ENCODE measurements around the gene SPESP1.

SPESP1 gene

DNA sequence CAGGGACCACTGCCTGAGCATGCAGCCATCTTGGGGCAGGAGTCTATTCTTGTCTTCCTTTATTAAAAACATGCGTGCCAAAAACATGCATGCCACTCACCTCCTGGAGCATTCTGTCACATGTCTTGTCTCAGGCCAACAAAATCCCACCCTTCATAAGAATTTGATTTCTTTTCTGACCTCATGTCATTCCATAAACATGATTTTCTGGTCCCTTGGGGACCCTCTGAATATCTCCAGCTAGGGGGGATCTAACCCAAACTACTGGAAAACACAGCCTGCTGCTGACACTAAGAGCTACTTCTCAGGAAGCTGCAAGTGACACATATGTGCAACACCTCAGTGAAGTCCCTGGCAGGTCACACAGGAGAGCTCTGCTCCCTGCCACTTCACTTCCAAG is 57.4 kb downstream of the SPESP1 start:
- no peak for DNase-seq (ENCODE audit: low read depth in 1 of 2, low spot score in 1 of 2)
- in situ Hi-C loops (cut with HindIII; ENCODE audit: low pct_unique_long_range_greater_than_20kb, low sequenced_read_pairs) = no loop called here
- TF ChIP-seq JUND (IDR thresholded peaks at IDR 0.05; ENCODE audit: low read depth) = no peak

DNA sequence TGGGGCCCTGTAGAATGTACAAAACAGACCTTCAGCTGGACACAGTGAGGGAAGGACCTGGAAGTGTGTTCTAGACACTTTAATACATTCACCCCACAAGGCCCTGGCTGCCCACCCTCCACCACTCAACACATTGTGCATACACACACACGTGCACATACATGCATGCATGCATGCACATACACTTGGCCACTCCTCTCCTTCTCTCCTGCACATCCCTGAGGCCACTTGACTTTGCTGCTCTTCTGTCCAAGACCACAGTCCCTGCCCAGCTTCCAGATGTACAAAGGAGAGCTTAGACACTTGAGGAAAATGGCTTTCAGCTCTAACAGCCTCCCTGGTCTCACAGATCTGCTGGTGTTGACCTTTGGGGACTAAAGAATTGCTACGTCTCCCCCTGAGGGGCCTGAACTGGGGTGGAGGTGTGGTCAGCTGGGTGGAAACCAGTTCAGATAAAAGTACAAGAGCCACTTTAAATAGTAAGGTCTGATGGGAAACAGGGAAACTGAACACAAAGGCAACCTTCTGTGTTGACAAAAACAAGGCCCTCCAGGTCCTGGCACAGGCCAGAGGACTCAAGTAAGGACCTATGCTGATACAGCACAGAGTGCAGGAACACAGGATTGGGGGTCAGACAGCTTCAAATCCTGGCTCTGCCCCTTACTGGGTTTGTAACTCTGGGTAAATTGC is 59.4 kb downstream of the SPESP1 start:
- no peak for DNase-seq (ENCODE audit: low read depth in 1 of 2, low spot score in 1 of 2)
- no peak for TF ChIP-seq JUND (IDR thresholded peaks at IDR 0.05; ENCODE audit: low read depth)
- in situ Hi-C loops (cut with HindIII; ENCODE audit: low pct_unique_long_range_greater_than_20kb, low sequenced_read_pairs) = no loop called here

DNA sequence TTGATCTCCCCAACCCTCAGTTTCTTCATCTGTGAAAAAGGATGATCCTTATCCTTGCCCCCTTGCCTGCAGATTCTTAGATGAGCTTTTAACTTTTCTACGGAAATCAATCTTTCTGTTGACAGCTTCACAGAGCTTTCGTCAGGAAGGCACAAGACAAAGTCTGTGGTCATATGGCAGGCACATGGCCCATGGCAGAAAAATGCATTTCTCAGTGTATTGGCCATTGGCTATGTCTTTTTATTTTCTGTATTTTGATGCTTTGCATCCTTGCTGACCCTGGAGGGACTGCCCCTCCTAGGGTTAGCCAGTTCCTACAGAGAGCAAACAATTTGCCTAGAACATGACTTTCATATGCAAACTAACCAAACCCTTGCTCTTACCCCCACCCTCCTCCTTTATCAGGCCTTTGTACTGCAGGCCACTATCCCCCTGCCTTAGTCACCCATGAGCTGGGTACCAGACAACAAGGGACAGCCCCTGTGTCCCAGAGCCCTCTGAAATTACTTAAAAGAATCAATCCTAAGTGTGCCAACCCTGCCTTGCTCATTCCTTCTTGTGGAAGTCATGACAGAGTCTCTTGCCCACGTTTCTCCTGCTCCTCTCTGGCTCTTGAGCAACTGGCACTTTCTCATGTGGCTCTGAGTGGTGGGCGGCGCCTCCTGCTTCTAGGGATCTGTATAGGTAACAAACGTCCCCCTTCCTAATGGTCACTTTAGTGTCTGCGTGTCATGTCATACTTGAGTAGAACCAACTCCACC is 60.1 kb downstream of the SPESP1 start:
- TF ChIP-seq JUND (IDR thresholded peaks at IDR 0.05; ENCODE audit: low read depth) = no peak
- in situ Hi-C loops (cut with HindIII; ENCODE audit: low pct_unique_long_range_greater_than_20kb, low sequenced_read_pairs) = no loop called here
- DNase-seq (ENCODE audit: low read depth in 1 of 2, low spot score in 1 of 2) = no peak

DNA sequence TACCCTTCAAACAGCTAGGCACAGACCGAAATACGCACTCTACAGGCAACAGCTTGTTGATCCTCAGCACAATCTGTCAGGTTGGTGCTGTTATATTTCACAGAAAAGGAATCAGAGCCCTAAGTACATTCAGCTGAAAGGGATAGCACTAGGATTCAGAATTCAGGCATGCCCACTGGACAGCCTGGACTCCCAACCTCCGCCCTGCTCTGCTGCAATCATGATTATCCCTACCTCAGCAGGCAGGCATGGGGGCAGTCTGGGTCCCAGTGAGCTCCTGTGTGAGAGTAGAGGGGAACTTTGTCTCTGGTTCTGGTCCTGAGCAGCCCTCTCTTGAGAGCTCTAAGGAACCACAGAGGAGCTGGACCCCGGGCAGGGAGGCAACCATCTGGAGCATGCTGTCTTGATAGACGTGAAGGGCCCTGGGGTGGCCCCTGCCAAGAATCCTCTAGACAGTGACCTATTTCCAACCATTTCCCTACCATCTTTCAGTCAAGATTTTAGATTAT is 60.7 kb downstream of the SPESP1 start:
- DNase-seq (ENCODE audit: low read depth in 1 of 2, low spot score in 1 of 2) = no peak
- TF ChIP-seq JUND (IDR thresholded peaks at IDR 0.05; ENCODE audit: low read depth) = no peak
- in situ Hi-C loops (cut with HindIII; ENCODE audit: low pct_unique_long_range_greater_than_20kb, low sequenced_read_pairs) = no loop called here

DNA sequence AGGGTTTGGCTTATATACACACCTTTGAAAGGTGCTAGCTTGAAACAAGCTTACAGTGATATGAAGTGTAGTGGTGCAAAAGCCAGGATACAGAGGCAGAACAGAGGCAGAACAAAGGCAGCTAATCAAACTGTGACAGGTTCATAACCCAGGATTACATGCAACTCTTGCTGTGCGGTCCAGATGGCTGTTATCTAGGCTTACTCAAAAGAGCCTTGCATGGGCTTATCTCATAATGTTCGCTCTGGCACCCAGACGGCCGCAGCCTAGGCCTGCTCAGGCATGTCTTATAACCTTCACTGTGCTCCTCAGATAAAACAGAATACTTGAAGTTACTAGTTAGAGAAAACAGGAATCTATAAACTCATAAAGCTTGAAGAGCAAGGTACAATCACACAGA is 61.4 kb downstream of the SPESP1 start:
- TF ChIP-seq JUND (IDR thresholded peaks at IDR 0.05; ENCODE audit: low read depth) = no peak
- no peak for DNase-seq (ENCODE audit: low read depth in 1 of 2, low spot score in 1 of 2)
- in situ Hi-C loops (cut with HindIII; ENCODE audit: low pct_unique_long_range_greater_than_20kb, low sequenced_read_pairs) = no loop called here

DNA sequence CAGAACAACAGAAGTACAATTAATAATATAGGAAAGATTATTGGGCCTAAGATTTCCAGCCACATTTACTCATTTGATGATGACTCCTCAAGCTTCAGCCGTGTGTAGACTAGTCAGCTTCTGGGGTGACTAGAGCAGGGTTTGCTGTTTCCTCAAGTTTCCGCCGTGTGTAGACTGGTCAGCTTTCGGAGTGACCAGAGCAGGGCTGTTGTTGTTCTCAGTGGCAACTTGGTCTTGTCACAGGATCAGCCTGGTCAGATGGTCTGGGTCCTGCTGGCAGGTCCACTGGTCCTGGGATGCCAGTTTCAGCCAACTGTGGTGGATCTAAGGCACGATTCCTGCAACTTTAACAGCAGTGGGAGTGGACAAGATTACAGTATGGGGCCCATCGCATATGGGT is 62.4 kb downstream of the SPESP1 start:
- no peak for TF ChIP-seq JUND (IDR thresholded peaks at IDR 0.05; ENCODE audit: low read depth)
- in situ Hi-C loops (cut with HindIII; ENCODE audit: low pct_unique_long_range_greater_than_20kb, low sequenced_read_pairs) = no loop called here
- no peak for DNase-seq (ENCODE audit: low read depth in 1 of 2, low spot score in 1 of 2)

DNA sequence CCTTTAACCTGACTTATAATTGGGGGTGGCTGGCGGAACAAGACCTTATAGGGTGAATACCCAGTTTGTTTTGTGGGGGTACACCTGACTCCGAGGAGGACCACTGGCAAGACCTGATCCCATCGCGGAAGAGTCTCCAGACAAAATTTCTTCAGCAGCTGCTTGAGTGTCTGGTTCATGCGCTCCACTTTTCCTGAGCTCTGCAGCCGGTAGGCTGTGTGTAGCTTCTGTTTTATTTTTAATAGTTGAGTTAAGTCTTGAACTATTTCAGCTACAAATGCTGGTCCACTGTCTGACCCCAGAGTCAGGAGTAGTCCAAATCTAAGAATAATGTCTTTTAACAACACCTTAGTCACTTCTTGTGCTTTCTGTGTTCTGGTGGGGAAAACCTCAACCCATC is 63.0 kb downstream of the SPESP1 start:
- in situ Hi-C loops (cut with HindIII; ENCODE audit: low pct_unique_long_range_greater_than_20kb, low sequenced_read_pairs) = no loop called here
- TF ChIP-seq JUND (IDR thresholded peaks at IDR 0.05; ENCODE audit: low read depth) = no peak
- no peak for DNase-seq (ENCODE audit: low read depth in 1 of 2, low spot score in 1 of 2)

DNA sequence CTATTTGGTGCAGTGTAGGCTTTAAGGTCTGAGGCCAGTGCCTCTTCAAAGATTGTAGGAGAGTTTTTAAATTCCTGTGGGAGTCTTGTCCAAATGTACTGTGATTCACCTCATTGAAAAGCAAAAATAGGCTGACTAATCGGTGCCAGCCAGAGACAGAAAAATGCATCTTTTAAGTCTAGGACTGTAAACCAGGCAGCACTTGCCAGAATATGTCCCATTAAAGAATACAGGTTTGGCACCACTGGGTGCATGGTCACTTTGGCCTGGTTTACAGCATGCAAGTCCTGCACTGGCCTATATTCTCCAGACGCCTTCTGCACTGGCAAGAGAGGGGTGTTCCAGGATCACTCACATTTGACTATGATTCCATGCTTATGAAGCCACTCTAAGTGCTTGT is 63.8 kb downstream of the SPESP1 start:
- no peak for DNase-seq (ENCODE audit: low read depth in 1 of 2, low spot score in 1 of 2)
- in situ Hi-C loops (cut with HindIII; ENCODE audit: low pct_unique_long_range_greater_than_20kb, low sequenced_read_pairs) = no loop called here
- no peak for TF ChIP-seq JUND (IDR thresholded peaks at IDR 0.05; ENCODE audit: low read depth)

DNA sequence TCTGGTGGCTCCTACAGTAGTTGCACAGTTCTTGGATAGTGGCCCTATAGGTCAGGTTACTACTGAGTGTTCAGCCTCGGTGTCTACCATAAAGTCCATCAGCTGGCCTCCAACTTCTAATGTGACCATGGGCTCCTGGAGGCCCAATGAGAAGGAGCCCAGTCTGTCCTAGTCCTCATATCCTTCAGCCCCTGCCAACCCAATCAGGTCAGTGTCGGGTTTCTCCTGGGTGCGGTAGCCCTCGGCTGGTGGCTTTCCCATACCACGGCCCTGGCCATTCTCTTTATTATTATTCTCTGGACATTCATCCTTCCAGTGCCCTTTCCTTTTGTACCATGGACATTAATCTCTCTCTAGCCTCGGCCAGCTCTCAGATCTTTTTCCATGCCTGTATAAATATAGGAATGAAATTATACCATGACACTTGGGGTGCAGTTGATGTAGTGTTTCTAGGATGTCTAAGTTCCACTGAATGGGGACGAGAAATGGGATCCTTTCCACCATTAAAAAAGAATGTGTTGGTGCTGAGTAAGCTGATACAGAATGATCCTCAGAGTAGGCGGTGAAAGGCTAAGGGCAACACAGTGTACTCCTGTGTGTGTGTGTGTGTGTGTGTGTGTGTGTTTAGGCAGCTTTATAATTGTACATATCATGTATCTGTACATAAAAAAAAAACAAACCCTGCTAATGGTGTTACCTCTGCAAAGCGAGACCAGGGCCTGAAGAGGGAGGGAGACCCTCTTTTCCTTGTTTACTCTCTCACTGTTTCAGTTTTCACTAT is 64.8 kb downstream of the SPESP1 start:
- no peak for DNase-seq (ENCODE audit: low read depth in 1 of 2, low spot score in 1 of 2)
- no peak for TF ChIP-seq JUND (IDR thresholded peaks at IDR 0.05; ENCODE audit: low read depth)
- in situ Hi-C loops (cut with HindIII; ENCODE audit: low pct_unique_long_range_greater_than_20kb, low sequenced_read_pairs) = no loop called here

Measured in T47D (cell line).